Skeletal muscle tissue (tissue), 4 donors: ENCODE results near the gene NR2F6. TPM values are rescaled to one million over a fixed set of nuclear protein-coding genes. Genes with fewer than 3 reads are reported as not detected.

Experiments
- H3K27ac ChIP-seq: one replicate; pipeline ENCODE4 v1.7.0; 2013; ENCODE audit warnings: mild to moderate bottlenecking, low read depth, low read length, inconsistent platforms
- H3K27me3 ChIP-seq, 3 donors: one replicate each; pipeline ENCODE4 v1.7.0; 2013; ENCODE audit warnings: low read length in 3 of 3; ENCODE audit not compliant: control insufficient read depth in 3 of 3, insufficient read depth in 3 of 3
- H3K36me3 ChIP-seq, 3 donors: one replicate each; pipeline ENCODE4 v1.7.0; 2013; ENCODE audit warnings: low read length in 3 of 3; ENCODE audit not compliant: control insufficient read depth in 3 of 3, insufficient read depth in 3 of 3
- H3K4me1 ChIP-seq, 3 donors: one replicate each; pipeline ENCODE4 v1.7.0; 2013; ENCODE audit warnings: low read length in 3 of 3, mild to moderate bottlenecking in 3 of 3; ENCODE audit not compliant: control insufficient read depth in 3 of 3, insufficient read depth in 3 of 3
- H3K4me3 ChIP-seq, 3 donors: one replicate each; pipeline ENCODE4 v1.7.0; 2013; ENCODE audit warnings: low read length in 3 of 3
- H3K9ac ChIP-seq, 3 donors: one replicate each; pipeline ENCODE4 v1.7.0; 2013; ENCODE audit warnings: low read length in 3 of 3, mild to moderate bottlenecking in 3 of 3, moderate library complexity in 2 of 3, low read depth in 1 of 3
- H3K9me3 ChIP-seq, 3 donors: one replicate each; pipeline ENCODE4 v1.7.0; 2013; ENCODE audit warnings: low read length in 3 of 3; ENCODE audit not compliant: control insufficient read depth in 3 of 3
- total RNA-seq: library from RNA; depleted of rRNA; stranded (reverse); fragments of >200 nt; gene quantifications from one replicate; pipeline ENCODE4 v1.2.3, GENCODE V29; 2014
- donor health status: Osteomylitis.

NR2F6 gene
- total RNA-seq, 1 donor from 2014 or later = 21.9 TPM

DNA sequence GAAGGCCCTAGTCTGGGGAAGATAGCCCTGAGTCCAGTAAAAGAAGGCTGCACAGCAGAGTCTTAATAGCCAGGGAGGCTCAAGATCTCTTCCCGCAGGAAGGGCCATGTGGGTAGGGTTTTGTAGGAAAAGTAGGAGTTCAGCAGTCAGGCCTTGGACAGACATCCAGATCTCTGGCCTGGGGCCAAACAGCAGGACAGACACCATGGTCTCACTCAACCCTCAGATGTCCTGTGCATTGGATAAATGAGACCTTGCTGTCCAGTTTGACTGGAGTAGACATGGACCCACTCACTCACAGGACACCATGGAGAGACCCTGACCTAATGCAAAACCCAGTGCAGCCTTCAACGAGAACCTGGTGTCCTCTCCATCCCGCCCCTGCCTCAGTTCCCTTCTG, 15.8 kb downstream of the NR2F6 start:
- H3K4me3 ChIP-seq = no peak overlapping the region
- peaks cover 2 to 12% (median 6%) of the 10 kb centered on the region in 3 donors for H3K4me1 ChIP-seq
- no peaks in the 10 kb centered on the region for H3K9me3 ChIP-seq
- H3K36me3 ChIP-seq = peaks cover 8 to 25% (median 16%) of the 10 kb centered on the region in 3 donors
- no peak overlapping the region for H3K9ac ChIP-seq
- no peak overlapping the region for H3K27ac ChIP-seq
- H3K27me3 ChIP-seq = no peaks in the 10 kb centered on the region

GRCh38 chr19:17227798-17228367, 17.8 kb downstream of the NR2F6 start:
- H3K36me3 ChIP-seq = peaks cover 5 to 19% (median 16%) of the 10 kb centered on the region in 3 donors
- H3K27ac ChIP-seq = no peak overlapping the region
- no peaks in the 10 kb centered on the region for H3K27me3 ChIP-seq
- H3K9ac ChIP-seq = peak overlapping the region in 1 of 3 donors; percentile 33
- H3K4me3 ChIP-seq = no peak overlapping the region
- no peaks in the 10 kb centered on the region for H3K9me3 ChIP-seq
- H3K4me1 ChIP-seq = peaks cover 0 to 7% (median 5%) of the 10 kb centered on the region in 3 donors

DNA sequence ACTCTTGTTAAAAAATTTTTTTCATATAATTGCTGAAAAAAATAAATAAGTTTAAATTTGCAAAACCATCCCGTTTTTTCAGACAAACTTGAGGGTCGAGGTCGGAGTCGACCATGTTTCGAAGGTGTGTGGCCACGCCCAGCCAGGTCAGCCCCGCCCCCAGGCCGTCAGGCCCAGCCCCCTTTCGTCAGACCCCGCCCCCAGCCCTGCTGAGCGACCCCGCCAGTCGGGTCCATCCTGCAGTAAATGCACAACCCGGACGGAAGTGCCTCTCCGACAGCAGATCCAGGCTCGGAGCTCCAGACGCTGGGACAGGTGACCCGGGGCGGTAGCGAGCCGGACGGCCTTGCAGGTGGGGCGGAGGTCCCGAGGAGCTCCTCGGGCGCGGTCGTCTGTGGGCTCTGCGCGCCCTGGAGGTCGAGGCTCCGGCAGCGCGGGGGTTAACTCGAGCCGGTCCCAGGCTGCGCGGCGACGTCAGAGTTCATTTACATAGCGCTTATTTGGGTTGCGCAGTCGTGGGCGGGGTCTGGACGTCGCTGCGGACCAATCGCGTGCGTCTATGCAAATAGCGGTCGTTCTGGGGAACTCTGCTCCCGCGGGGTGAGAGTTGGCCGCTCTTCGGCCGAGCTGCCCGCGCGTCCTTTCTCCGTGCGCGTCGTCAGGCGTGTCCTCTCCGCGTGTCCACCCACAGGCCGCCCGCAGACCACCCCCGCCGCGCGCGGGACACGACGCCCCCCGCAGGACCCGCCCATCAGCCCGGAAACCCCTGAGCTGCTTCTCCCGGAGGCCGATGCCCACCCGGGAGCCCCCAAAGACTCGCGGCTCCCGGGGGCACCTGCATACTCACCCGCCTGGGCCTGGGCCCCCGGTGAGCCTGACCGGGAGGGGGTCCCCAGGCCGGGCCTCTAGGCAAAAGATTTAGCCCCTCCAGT, 19.5 kb downstream of the NR2F6 start, which contains the start of gene OCEL1:
TSS of gene OCEL1 (plus strand) at position 225 of the 932 bp plus-strand sequence. CDS start at position 247, 22 bp downstream.
- peaks cover 0 to 7% (median 5%) of the 10 kb centered on the region in 3 donors for H3K4me1 ChIP-seq
- H3K27me3 ChIP-seq = no peaks in the 10 kb centered on the region
- H3K9ac ChIP-seq = peak within 1 kb of the TSS; percentile 75 to 91 (median 85)
- H3K4me3 ChIP-seq = peak within 1 kb of the TSS; percentile 82 to 93 (median 89)
- H3K9me3 ChIP-seq = no peaks in the 10 kb centered on the region
- peaks cover 5 to 13% (median 7%) of the 10 kb centered on the region in 3 donors for H3K36me3 ChIP-seq
- peak within 1 kb of the TSS; percentile 83 for H3K27ac ChIP-seq

- Histone ChIP-seq H3K36me3 (peaks cover 3 to 9% (median 6%) of the 10 kb centered on the region in 3 donors), H3K4me3 (no peak overlapping the region), H3K4me1 (peaks cover 0 to 8% (median 7%) of the 10 kb centered on the region in 3 donors), H3K27ac (no peak overlapping the region), H3K9ac (peak overlapping the region in 1 of 3 donors; percentile 56), H3K9me3 (no peaks in the 10 kb centered on the region), H3K27me3 (no peaks in the 10 kb centered on the region)
Observed at GRCh38 chr19:17225053-17225452, 20.7 kb downstream of the NR2F6 start.

- Histone ChIP-seq H3K27ac (no peak overlapping the region), H3K4me3 (no peak overlapping the region), H3K9me3 (no peaks in the 10 kb centered on the region), H3K36me3 (peaks cover 14 to 21% (median 20%) of the 10 kb centered on the region in 3 donors), H3K4me1 (peaks cover 3 to 6% (median 3%) of the 10 kb centered on the region in 3 donors), H3K27me3 (no peaks in the 10 kb centered on the region), H3K9ac (no peak overlapping the region)
Observed at GRCh38 chr19:17220207-17220758, 25.4 kb downstream of the NR2F6 start.

GRCh38 chr19:17219286-17219685, 26.4 kb downstream of the NR2F6 start:
- peaks cover 14 to 21% (median 20%) of the 10 kb centered on the region in 3 donors for H3K36me3 ChIP-seq
- no peak overlapping the region for H3K4me3 ChIP-seq
- no peaks in the 10 kb centered on the region for H3K9me3 ChIP-seq
- H3K4me1 ChIP-seq = peaks cover 8 to 12% (median 11%) of the 10 kb centered on the region in 3 donors
- no peak overlapping the region for H3K27ac ChIP-seq
- no peak overlapping the region for H3K9ac ChIP-seq
- no peaks in the 10 kb centered on the region for H3K27me3 ChIP-seq

DNA sequence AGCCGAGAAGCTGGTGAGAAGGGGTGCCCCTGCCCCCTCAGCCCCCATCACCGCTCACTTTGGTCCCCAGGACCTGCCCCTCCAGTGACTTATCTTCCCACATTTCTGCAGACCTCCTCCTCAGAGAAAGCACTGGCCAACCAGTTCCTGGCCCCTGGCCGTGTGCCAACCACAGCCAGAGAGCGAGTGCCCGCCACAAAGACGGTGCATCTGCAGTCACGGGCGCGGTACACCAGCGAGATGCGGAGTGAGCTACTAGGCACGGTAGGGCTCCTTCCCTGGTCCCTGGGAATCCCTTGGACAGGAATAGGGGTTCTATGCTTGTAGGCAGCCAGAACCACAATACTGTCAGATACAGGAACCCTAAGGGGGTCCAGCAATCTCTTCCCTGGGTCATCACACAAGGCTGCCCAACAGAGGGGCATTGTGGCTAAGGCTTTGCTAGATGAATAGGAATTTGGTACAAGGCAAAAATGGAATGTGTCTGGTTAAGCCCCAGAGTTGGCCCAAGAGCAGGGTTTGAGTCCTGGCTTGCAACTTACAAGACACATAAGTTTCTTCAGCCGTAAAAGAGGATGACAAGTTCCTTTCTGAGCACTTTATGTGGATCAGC, 29.6 kb downstream of the NR2F6 start:
- H3K4me1 ChIP-seq = peaks cover 8 to 12% (median 11%) of the 10 kb centered on the region in 3 donors
- no peak overlapping the region for H3K9ac ChIP-seq
- H3K9me3 ChIP-seq = no peaks in the 10 kb centered on the region
- H3K27me3 ChIP-seq = no peaks in the 10 kb centered on the region
- H3K4me3 ChIP-seq = peak overlapping the region; percentile 79 to 91 (median 81)
- peak overlapping the region; percentile 84 for H3K27ac ChIP-seq
- H3K36me3 ChIP-seq = peaks cover 14 to 21% (median 20%) of the 10 kb centered on the region in 3 donors

- Histone ChIP-seq H3K4me3 (peak within 1 kb of the TSS; percentile 79 to 91 (median 81)), H3K27ac (peak within 1 kb of the TSS; percentile 84), H3K9me3 (no peaks in the 10 kb centered on the region), H3K9ac (peak within 1 kb of the TSS; percentile 75 to 91 (median 88)), H3K4me1 (peaks cover 8 to 12% (median 11%) of the 10 kb centered on the region in 3 donors), H3K36me3 (peaks cover 14 to 21% (median 20%) of the 10 kb centered on the region in 3 donors), H3K27me3 (no peaks in the 10 kb centered on the region)
Observed at GRCh38 chr19:17215127-17215971, 30.4 kb downstream of the NR2F6 start, which contains the start of gene USE1. Gene USE1, plus strand, starts transcription at chr19:17215357. Its CDS starts 49 bp downstream, at chr19:17215406.
